HG03175 (cell line): Measurements from ENCODE around the gene SLC7A8.
"Not testable (repeated sequence)": the region's sequence is repeated elsewhere in the genome, so short reads cannot be mapped to it uniquely, and the experiment has no call there.

Experiments used
- ATAC-seq: cut with Tn5 transposase; IDR thresholded peaks from one replicate; pipeline ENCODE4 v1.9.1; 2021; ENCODE audit warnings: mild to moderate bottlenecking, moderate library complexity; ENCODE audit not compliant: unreplicated experiment

SLC7A8 gene

GRCh38 chr14:23115918-23116317 lies 67.5 kb downstream of the SLC7A8 start:
- ATAC-seq = no peak

GRCh38 chr14:23115039-23115731 lies 68.3 kb downstream of the SLC7A8 start:
- ATAC-seq = no peak

- no peak for ATAC-seq
Observed at GRCh38 chr14:23114669-23115038, 68.8 kb downstream of the SLC7A8 start.

GRCh38 chr14:23114120-23114458 lies 69.4 kb downstream of the SLC7A8 start:
- no peak for ATAC-seq

GRCh38 chr14:23113431-23114119 lies 69.9 kb downstream of the SLC7A8 start:
- no peak for ATAC-seq

- ATAC-seq = no peak
Observed at GRCh38 chr14:23112359-23113178, 70.9 kb downstream of the SLC7A8 start.

- ATAC-seq = no peak
Observed at GRCh38 chr14:23110579-23111365, 72.7 kb downstream of the SLC7A8 start.

- no peak for ATAC-seq
Observed at GRCh38 chr14:23109769-23110168, 73.7 kb downstream of the SLC7A8 start.

- not testable (repeated sequence) for ATAC-seq
Observed at GRCh38 chr14:23108169-23108568, 75.3 kb downstream of the SLC7A8 start.

GRCh38 chr14:23107620-23108019 lies 75.8 kb downstream of the SLC7A8 start:
- ATAC-seq = not testable (repeated sequence)

- ATAC-seq = no peak
Observed at GRCh38 chr14:23106747-23107045, 76.8 kb downstream of the SLC7A8 start.

GRCh38 chr14:23105348-23105824 lies 78.1 kb downstream of the SLC7A8 start:
- no peak for ATAC-seq

- ATAC-seq = no peak
Observed at GRCh38 chr14:23104591-23105347, 78.7 kb downstream of the SLC7A8 start, which contains the start of gene CIROP. Gene CIROP (minus strand): TSS chr14:23104989. CDS start chr14:23104920, 69 bp downstream.

- no peak for ATAC-seq
Observed at GRCh38 chr14:23104070-23104590, 79.3 kb downstream of the SLC7A8 start.

GRCh38 chr14:23103581-23103980 lies 79.9 kb downstream of the SLC7A8 start:
- ATAC-seq = no peak

GRCh38 chr14:23102801-23103200 lies 80.7 kb downstream of the SLC7A8 start:
- no peak for ATAC-seq

GRCh38 chr14:23101986-23102625 lies 81.4 kb downstream of the SLC7A8 start:
- ATAC-seq = no peak

- no peak for ATAC-seq
Observed at GRCh38 chr14:23101213-23101970, 82.1 kb downstream of the SLC7A8 start.
